NCI-H446 treated with DMSO at 0.1 percent for 48 hours (cell line): ENCODE measurements around the gene SERPINA1.

Source experiments
- DNase-seq: peaks from one replicate; lab custom pipeline; 2025; lab: John Stamatoyannopoulos, UW

The SERPINA1 gene

DNA sequence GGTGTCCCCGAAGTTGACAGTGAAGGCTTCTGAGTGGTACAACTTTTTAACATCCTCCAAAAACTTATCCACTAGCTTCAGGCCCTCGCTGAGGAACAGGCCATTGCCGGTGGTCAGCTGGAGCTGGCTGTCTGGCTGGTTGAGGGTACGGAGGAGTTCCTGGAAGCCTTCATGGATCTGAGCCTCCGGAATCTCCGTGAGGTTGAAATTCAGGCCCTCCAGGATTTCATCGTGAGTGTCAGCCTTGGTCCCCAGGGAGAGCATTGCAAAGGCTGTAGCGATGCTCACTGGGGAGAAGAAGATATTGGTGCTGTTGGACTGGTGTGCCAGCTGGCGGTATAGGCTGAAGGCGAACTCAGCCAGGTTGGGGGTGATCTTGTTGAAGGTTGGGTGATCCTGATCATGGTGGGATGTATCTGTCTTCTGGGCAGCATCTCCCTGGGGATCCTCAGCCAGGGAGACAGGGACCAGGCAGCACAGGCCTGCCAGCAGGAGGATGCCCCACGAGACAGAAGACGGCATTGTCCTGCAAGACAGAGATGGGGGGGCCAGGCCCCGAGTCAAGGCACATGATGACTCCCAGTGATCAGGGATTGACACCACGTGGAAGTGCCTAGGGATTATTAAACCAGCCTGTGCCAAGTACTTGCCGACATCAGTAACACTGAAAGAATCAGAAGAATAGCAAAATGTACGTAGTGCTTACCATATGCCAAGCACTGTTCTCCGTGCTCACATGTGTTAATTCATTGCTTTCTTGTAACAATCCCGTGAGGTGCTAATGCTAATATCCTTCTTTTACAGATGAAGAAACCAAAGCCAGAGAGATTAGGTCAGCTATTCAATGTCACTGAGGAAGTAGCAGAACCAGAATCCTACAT, 5.4 kb downstream of the SERPINA1 start:
- no peak for DNase-seq

DNA sequence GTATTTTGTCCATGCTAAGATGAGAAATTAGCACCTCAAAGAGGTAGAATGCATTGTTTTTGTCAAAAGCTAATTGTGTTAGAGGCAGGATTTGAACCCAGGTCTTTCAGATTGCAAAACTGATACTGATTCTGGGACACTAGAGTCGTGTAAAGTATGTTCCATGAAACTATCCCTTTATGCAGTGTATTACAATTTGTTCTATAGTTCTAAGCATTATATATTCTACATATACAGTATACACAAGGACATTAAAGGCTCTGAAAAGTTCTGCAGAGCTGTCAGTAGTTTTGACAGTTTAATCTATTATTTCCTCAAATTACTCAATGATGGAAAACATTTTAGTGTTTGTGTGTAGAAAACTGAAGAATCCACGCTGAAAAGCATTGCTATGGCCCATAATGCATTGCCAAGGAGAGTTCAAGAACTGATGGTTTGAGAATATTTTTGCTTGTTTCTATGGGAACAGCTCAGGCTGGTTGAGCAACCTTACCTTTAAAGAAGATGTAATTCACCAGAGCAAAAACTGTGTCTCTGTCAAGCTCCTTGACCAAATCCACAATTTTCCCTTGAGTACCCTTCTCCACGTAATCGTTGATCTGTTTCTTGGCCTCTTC, 6.2 kb downstream of the SERPINA1 start:
- DNase-seq: no peak

DNA sequence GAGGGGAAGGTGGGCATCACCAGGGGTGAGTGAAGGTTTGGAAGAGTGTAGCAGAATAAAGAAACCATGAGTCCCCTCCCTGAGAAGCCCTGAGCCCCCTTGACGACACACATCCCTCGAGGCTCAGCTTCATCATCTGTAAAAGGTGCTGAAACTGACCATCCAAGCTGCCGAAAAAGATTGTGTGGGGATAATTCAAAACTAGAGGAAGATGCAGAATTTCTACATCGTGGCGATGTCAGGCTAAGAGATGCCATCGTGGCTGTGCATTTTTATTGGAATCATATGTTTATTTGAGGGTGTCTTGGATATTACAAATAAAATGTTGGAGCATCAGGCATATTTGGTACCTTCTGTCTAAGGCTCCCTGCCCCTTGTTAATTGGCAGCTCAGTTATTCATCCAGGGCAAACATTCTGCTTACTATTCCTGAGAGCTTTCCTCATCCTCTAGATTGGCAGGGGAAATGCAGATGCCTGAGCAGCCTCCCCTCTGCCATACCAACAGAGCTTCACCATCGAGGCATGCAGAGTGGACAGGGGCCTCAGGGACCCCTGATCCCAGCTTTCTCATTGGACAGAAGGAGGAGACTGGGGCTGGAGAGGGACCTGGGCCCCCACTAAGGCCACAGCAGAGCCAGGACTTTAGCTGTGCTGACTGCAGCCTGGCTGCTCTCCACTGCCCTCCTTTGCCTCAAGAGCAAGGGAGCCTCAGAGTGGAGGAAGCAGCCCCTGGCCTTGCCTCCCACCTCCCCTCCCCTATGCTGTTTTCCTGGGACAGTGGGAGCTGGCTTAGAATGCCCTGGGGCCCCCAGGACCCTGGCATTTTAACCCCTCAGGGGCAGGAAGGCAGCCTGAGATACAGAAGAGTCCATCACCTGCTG, 7.0 kb downstream of the SERPINA1 start:
- no peak for DNase-seq

DNA sequence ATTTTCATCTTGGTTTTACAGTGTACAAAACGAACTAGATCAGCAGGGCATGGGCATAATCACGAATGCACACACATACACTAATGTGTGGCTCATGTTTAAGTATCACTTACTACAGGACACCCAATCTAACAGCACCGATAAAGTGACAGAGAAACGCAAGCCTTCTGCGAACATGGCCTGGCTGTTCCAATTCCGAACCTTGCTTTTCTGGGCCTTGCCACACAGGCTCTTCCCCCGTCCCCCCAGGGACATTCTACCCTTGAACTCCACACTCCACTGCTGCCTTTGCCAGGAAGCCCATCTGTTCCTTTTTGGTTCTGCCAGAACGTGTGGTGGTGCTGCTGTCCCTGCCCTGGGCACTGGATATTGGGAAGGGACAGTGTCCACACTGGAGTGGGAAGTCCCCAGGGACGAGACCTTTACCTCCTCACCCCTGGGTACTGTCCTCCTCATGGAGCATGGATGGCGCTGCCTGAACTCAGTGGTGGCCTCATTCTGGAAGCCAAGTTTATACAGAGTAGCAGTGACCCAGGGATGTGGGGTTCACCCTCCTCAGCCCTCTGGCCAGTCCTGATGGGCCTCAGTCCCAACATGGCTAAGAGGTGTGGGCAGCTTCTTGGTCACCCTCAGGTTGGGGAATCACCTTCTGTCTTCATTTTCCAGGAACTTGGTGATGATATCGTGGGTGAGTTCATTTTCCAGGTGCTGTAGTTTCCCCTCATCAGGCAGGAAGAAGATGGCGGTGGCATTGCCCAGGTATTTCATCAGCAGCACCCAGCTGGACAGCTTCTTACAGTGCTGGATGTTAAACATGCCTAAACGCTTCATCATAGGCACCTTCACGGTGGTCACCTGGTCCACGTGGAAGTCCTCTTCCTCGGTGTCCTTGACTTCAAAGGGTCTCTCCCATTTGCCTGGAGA, 7.9 kb downstream of the SERPINA1 start:
- no peak for DNase-seq

DNA sequence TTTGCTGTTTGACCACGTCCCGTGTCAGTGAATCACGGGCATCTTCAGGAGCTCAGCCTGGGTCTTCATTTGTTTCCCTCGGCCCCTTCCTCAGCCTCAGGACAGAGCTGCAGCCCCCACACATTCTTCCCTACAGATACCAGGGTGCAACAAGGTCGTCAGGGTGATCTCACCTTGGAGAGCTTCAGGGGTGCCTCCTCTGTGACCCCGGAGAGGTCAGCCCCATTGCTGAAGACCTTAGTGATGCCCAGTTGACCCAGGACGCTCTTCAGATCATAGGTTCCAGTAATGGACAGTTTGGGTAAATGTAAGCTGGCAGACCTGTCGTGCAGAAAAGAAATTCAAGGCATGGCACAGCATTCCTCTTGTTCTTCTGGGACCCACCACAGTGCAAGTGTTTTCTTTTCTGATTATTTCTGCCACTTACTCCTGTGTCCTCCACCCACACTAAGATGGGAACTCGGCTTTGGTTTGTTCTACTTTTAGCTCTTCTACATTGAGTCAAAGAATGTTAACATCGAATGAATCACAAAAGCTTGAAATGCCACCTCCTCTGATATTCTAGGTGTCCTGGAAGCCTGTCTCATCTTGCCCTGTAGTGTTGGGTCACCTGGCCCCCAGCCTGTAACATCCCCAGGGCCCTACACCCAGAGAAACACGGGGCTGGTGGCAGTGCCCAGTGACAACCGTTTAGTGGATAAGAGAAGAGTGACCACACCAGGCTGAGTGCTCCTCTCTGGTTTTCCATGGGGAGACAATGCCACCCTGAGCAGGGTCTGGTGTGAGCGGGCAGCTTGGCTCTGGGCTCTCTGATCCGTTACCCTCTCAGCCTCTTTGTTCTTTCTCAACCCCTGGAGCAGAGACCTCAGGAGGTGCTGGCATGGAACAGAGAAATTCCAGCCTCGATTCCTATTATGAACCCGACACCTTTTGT, 8.8 kb downstream of the SERPINA1 start:
- no peak for DNase-seq

DNA sequence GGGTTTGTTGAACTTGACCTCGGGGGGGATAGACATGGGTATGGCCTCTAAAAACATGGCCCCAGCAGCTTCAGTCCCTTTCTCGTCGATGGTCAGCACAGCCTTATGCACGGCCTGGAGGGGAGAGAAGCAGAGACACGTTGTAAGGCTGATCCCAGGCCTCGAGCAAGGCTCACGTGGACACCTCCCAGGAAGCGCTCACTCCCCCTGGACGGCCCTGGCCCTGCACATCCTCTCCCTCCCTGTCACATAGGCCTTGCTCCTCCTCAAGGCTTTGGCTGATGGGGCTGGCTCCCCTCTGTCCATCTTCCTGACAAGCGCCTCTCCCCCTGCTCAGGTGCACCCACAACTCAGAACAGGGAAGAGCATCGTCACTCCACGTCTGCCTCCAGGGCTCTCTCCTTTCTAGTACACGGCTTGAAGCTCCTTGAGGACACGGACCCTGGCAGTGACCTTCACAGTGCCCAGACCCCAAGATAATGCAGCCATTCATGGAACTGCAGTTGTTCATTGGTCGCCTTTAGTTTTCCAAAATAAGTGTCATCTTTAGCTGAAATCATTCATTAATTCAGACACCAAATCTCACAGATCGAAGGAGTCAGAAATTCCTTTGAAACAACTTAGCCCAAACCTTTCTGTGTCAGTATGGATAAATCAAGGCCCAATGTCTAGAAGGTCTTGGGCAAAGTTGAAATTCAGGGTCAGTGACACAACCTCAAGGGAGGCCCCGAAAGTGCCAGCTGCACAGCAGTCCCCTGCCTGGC, 9.7 kb downstream of the SERPINA1 start:
- DNase-seq: no peak

DNA sequence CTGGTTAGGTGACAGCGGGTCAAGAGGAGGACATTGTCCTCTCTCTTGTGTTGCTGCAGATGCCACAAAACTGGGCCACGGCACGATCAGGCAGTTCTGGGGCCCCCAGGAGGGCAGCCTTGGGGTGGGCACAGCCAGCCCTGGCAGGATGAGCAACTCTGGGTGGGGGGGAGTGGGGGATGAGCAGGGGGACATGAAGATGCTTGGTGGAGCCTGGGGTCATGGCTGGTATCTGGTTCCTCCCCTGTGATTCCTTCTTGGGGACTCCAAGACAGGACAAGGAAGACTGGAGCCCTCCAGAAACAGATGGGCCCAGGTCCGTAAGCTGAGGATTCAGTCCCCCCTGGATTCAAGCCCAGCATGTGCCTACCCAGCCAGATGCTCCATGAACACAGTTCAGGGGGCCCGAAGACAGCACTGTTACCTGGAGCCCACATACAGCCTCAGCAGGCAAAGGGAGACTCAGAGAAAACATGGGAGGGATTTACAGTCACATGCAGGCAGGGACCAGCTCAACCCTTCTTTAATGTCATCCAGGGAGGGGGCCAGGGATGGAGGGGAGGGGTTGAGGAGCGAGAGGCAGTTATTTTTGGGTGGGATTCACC, 10.4 kb downstream of the SERPINA1 start:
- no peak for DNase-seq

DNA sequence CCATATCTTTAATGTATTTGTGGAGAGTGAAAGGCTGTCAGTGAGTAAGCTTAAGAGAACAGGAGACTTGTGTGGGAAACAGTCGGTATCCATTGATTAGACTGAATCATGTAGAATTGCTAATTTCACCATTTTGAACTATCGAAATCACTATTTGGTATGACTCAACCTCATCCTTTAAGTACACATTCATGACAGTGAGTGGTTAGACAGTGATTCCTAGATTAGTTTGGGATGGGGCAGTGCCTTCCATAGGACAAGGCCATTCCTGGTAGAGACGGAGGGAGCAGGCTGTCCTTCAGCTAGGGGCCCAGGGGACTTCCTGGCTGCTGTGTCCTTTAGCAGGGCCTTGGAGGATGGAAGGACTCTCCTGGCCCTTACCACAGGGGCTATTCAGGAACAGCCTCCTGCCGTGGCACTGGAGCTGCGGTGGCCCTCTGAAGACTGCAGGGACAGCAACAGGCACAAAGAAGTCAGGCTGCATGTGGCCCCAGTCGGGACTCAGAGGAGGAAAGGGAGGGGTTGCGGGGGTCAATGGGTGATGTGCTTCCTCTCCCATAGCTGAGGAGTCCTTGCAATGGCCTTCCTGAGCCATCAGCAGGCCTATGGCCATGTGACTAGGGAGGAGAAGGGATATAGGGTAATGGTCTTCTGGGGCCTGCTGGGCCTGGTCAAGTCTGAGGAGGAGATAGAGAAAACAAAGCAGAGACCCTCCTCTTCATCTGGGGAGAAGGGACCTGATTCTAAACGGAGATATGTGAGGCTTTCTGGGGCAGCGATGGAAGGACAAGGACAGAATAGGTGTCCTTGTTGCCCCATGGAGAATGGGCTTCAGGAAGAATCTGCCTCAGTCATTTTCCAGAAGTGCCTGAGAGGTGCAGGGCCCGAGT, 11.2 kb downstream of the SERPINA1 start:
- no peak for DNase-seq

DNA sequence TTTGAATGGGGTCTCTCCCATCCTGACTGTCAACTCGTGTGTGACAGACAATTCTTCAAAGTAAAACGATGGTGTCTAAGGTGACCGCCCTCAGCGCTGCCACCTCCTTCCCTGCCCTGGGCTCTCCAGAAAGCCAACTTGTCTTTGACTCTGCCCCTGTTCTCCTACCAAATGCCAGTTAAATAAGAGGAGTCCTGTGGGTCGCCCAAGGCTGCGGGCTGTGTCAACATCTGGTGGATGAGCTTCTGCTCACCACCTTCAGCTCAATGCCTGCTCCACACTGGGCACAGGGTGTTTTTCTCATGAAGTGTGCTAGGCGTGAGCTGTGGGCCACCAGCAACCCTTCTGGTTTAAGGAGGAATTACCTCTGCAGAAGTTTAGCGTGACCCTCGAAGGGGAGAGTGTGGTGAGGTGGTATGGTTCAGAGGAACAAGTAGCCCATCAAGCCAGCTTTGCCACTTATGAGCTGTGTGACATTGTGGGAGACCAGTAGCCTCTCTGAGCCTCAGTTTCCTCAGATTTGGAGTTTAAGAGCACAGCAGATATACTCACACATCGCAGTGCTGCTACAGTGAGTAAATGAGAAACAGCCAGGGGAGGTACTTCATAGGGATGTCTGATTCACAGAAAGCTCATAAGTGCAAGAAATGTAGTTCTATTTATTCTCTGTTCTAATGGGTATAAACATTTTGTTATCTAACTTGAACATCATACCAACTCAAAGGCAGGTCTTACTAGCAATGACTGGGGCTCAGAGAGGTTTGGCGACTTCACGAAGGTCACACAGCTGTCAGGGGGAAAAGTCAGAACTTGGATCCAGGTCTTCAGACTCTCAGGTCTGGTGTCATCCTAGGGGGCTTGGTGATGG, 12.1 kb downstream of the SERPINA1 start:
- no peak for DNase-seq

DNA sequence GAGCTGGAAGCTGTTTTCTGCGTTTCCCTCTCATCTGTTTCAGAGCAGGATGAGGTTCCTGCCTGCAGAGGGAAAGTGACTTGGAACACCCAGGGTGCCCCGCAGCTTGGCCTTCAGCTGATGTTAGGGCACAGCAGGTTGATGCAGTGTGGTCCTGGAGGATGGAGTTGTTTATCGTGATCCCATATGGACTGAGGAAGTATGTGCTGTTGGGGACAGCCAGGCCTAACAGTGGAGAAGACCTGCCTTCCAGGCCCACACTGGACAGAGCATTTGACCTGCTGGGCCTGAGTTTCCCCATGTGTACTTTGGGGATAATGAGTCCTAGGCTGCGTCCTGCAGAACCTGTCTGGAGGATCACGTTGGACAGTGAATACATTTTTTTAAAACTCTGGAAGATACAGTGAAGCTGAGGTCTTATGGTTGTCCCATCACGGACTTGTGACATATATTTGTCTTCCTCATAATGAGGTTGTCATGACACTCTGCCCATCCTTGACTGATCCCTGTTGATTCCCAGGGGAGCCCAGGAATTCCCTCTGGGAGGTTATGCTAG, 12.8 kb downstream of the SERPINA1 start:
- DNase-seq: no peak

DNA sequence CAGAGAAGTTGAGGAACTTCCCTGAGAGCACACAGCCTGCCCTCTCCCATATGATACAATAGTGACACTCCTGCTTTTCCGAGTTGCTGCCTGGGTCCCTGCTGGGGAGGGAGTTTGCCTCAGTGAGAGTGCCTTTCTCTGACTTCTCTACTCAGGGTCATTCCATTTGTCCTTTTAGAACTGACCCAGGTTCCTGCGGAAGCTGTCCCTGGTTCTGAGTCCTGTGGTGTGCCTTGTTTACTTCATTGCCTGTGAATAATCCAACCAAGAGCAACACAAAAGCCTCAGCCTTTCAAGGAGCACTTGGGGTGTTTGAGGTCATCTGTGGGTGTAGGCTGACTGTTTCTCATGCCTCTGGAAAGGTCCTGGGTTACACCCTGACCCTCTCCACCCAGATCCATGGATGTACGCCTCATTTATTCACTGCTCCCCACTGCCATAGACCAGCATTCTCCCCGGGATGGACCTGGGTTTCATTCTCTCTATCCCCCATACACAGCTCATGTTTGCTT, 13.6 kb downstream of the SERPINA1 start:
- no peak for DNase-seq

DNA sequence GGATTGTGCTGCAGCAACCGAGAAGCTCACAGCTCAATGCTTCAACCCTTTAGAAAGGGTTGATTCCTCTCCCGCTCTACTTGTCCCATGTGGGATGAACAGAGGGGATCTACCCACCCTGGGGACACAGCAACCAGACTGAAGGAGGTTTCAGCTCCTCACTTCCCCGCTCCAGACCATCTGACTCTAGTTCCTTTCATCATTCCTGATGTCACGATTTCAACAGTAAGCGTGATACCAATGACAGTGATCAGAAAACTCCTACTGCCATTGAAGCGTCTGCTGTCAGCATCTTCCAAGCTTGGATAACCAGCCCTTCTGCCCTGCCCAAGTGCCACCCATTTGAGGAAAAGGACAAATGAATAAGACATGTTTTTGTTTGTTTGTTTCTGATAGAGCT, 14.3 kb downstream of the SERPINA1 start:
- DNase-seq: no peak

DNA sequence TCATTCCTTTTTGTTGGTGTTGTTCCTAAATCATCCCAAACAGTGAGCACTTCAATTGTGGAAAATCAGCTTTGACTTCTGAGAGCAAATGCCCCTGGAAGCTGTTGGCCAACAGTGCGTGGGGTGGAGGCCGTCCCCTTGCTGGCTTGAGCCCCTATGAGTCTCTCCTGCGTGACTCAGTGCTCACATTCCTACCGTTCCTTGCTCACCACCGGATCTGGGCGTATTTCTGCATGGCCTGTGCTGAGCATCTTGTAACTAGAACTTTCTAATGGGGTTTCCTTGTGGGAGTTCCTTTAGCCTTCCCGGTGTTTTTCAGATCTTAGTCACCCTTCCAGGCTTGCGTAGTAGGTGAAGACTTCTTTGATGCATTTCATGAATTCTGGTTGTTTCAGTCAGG, 14.7 kb downstream of the SERPINA1 start:
- DNase-seq: no peak

DNA sequence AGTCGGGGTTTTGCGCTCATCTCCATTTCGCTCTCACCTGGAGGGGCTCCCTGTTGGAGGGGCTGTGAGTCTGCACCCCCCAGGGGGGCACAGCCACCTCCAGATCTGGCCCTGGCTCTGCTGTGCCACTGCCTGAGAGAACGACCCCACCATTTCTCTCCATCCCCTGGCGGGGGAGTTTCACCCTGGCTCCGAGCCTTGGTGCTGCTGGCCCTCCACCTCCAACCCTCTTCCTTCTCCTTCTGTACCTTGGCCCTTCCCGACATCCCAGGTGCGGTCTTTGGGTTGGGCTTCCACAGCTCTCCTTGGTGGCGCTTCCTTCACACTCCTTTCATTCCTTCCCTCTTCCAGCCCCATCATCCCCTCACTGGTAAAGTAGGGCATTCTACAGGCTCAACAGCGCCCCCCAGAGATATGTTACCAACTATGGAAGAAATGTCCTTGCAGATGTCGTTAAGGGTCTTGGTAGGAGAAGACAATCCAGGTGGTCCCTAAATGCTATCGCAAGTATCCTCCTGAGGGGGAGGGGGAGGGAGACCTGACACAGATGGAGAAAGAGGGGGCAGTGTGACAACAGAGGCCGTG, 16.3 kb downstream of the SERPINA1 start:
- no peak for DNase-seq

DNA sequence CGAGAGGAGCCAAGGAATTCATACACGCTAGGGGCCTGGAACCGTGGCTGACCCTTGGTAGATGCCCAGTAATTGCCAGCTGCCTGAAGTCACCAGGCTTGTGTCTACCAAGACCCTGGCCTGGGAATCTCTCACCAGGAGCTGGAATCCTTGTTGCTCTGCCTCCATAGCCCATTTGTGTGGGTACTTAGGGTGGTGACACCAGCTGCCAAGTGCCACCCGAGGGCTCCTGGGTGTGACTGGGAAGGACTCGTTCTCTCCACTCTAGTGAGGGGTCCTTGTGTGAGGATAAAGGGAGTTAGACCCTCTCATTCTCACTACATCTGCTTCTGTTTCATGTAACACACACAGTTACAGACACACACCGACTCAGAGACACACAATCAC, 17.9 kb downstream of the SERPINA1 start:
- no peak for DNase-seq
